BLaER1 treated with 17β-estradiol and CSF1 and Interleukin-3, amounts not matched to agents 10 nM and 100 nM (cell line): ENCODE measurements around the gene GRB14.

ENCODE experiments used
- H3K27ac ChIP-seq, 11 experiments: shearing (Covaris generic); formaldehyde crosslinking; 2 replicates each; pipeline ENCODE4 v1.8.1; 2022
- H3K27me3 ChIP-seq, 11 experiments: shearing (Covaris generic); formaldehyde crosslinking; 2 replicates each; pipeline ENCODE4 v1.8.1; 2022
- H3K36me3 ChIP-seq, 11 experiments: shearing (Covaris generic); formaldehyde crosslinking; 2 replicates each; pipeline ENCODE4 v1.8.1; 2022
- H3K4me1 ChIP-seq, 10 experiments: shearing (Covaris generic); formaldehyde crosslinking; 2 replicates each; pipeline ENCODE4 v1.8.1; 2022
- H3K4me2 ChIP-seq, 11 experiments: shearing (Covaris generic); formaldehyde crosslinking; 2 replicates each; pipeline ENCODE4 v1.8.1; 2022
- H3K4me3 ChIP-seq, 10 experiments: shearing (Covaris generic); formaldehyde crosslinking; 2 replicates each; pipeline ENCODE4 v1.8.1; 2022
- H3K9ac ChIP-seq, 11 experiments: shearing (Covaris generic); formaldehyde crosslinking; 2 replicates each; pipeline ENCODE4 v1.8.1; 2022
- H3K9me3 ChIP-seq, 11 experiments: shearing (Covaris generic); formaldehyde crosslinking; replicated peaks in 1 of 11; 2 replicates each; pipeline ENCODE4 v1.8.1; 2022
- H4K20me1 ChIP-seq, 11 experiments: shearing (Covaris generic); formaldehyde crosslinking; 2 replicates each; pipeline ENCODE4 v1.8.1; 2022
- Cebpa-rat ChIP-seq, 11 experiments: shearing (Covaris generic); IDR thresholded peaks; 2 replicates each; pipeline ENCODE4 v1.8.1; 2022

Gene GRB14

GRCh38 chr2:164515030-164515429 is 106.3 kb downstream of the GRB14 start:
- Histone ChIP-seq H3K9me3 (peaks cover 48 to 57% (median 53%) of the 10 kb centered on the region in 11 experiments), H3K4me3 (peak overlapping the region in 3 of 10 experiments; percentile 8 to 28 (median 19); a peak in 2 of 20 replicates), H3K36me3 (peaks cover 0 to 5% (median 0%) of the 10 kb centered on the region in 11 experiments; a peak in 1 of 22 replicates), H3K4me1 (peaks cover 21 to 55% (median 52%) of the 10 kb centered on the region in 10 experiments), H3K27ac (peak overlapping the region in 3 of 11 experiments; percentile 3 to 49 (median 40); a peak in 4 of 22 replicates), H3K9ac (no peak overlapping the region), H3K4me2 (peak overlapping the region; percentile 32 to 93 (median 76); a peak in 20 of 22 replicates), H3K27me3 (no peaks in the 10 kb centered on the region), H4K20me1 (no peaks in the 10 kb centered on the region)
- TF ChIP-seq Cebpa-rat (IDR thresholded peaks at IDR 0.05), result no peak

- H3K4me2 ChIP-seq, result peak overlapping the region; percentile 32 to 93 (median 76)
- no peak for TF ChIP-seq Cebpa-rat (IDR thresholded peaks at IDR 0.05)
- peaks cover 21 to 55% (median 52%) of the 10 kb centered on the region in 10 experiments for H3K4me1 ChIP-seq
- no peaks in the 10 kb centered on the region for H4K20me1 ChIP-seq
- H3K9me3 ChIP-seq, result peaks cover 44 to 51% (median 48%) of the 10 kb centered on the region in 11 experiments
- H3K4me3 ChIP-seq, result peak overlapping the region in 6 of 10 experiments; percentile 8 to 28 (median 20); a peak in 7 of 20 replicates
- peak overlapping the region in 3 of 11 experiments; percentile 3 to 49 (median 40); a peak in 5 of 22 replicates for H3K27ac ChIP-seq
- H3K27me3 ChIP-seq, result no peaks in the 10 kb centered on the region
- 0 out of 22 replicates have a peak overlapping the region, but pooled peaks of 2 of the 11 experiments have one; percentile 9 to 13 for H3K9ac ChIP-seq
- H3K36me3 ChIP-seq, result peaks cover 0 to 5% (median 0%) of the 10 kb centered on the region in 11 experiments; a peak in 1 of 22 replicates
Measured at GRCh38 chr2:164514491-164514890, 106.8 kb downstream of the GRB14 start.

- peaks cover 21 to 55% (median 52%) of the 10 kb centered on the region in 10 experiments for H3K4me1 ChIP-seq
- no peak overlapping the region for H3K9ac ChIP-seq
- H3K27me3 ChIP-seq, result no peaks in the 10 kb centered on the region
- H3K27ac ChIP-seq, result no peak overlapping the region
- peaks cover 31 to 35% (median 32%) of the 10 kb centered on the region in 11 experiments for H3K9me3 ChIP-seq
- H3K36me3 ChIP-seq, result peaks cover 0 to 5% (median 0%) of the 10 kb centered on the region in 11 experiments; a peak in 1 of 22 replicates
- TF ChIP-seq Cebpa-rat (IDR thresholded peaks at IDR 0.05), result no peak
- no peak overlapping the region for H3K4me3 ChIP-seq
- H3K4me2 ChIP-seq, result peak overlapping the region in 10 of 11 experiments; percentile 17 to 93 (median 80); a peak in 19 of 22 replicates
- H4K20me1 ChIP-seq, result no peaks in the 10 kb centered on the region
Measured at GRCh38 chr2:164512871-164513270, 108.4 kb downstream of the GRB14 start.

- H3K27ac ChIP-seq, result no peak overlapping the region
- H3K4me1 ChIP-seq, result peaks cover 21 to 55% (median 52%) of the 10 kb centered on the region in 10 experiments
- no peak for TF ChIP-seq Cebpa-rat (IDR thresholded peaks at IDR 0.05)
Measured at GRCh38 chr2:164511738-164512137, 109.5 kb downstream of the GRB14 start.

GRCh38 chr2:164510895-164511294 is 110.4 kb downstream of the GRB14 start:
- Histone ChIP-seq H3K4me3 (no peak overlapping the region), H3K36me3 (no peaks in the 10 kb centered on the region), H4K20me1 (no peaks in the 10 kb centered on the region), H3K4me1 (peaks cover 21 to 57% (median 54%) of the 10 kb centered on the region in 10 experiments), H3K9me3 (peaks cover 11 to 15% (median 13%) of the 10 kb centered on the region in 11 experiments), H3K9ac (no peak overlapping the region), H3K27ac (no peak overlapping the region), H3K4me2 (peak overlapping the region; percentile 13 to 93 (median 76); a peak in 18 of 22 replicates), H3K27me3 (no peaks in the 10 kb centered on the region)
- TF ChIP-seq Cebpa-rat (IDR thresholded peaks at IDR 0.05), result no peak

More at GRCh38 chr2:164511738-164512137, 109.5 kb downstream of the GRB14 start:
- no peaks in the 10 kb centered on the region for H4K20me1 ChIP-seq
- H3K4me3 ChIP-seq, result no peak overlapping the region
- H3K36me3 ChIP-seq, result peaks cover 0 to 2% (median 0%) of the 10 kb centered on the region in 11 experiments; a peak in 1 of 22 replicates
- H3K4me2 ChIP-seq, result peak overlapping the region in 9 of 11 experiments; percentile 16 to 93 (median 85); a peak in 16 of 22 replicates
- H3K9ac ChIP-seq, result no peak overlapping the region
- H3K27me3 ChIP-seq, result no peaks in the 10 kb centered on the region
- H3K9me3 ChIP-seq, result peaks cover 19 to 24% (median 21%) of the 10 kb centered on the region in 11 experiments

GRCh38 chr2:164509137-164509877 is 112.0 kb downstream of the GRB14 start:
- H3K27me3 ChIP-seq, result no peaks in the 10 kb centered on the region
- no peak for TF ChIP-seq Cebpa-rat (IDR thresholded peaks at IDR 0.05)
- no peaks in the 10 kb centered on the region for H3K9me3 ChIP-seq
- no peak overlapping the region for H3K27ac ChIP-seq
- no peak overlapping the region for H3K9ac ChIP-seq
- no peaks in the 10 kb centered on the region for H3K36me3 ChIP-seq
- no peaks in the 10 kb centered on the region for H4K20me1 ChIP-seq
- no peak overlapping the region for H3K4me3 ChIP-seq
- H3K4me1 ChIP-seq, result peaks cover 16 to 48% (median 44%) of the 10 kb centered on the region in 10 experiments
- H3K4me2 ChIP-seq, result no peak overlapping the region

GRCh38 chr2:164504253-164504652 is 117.0 kb downstream of the GRB14 start:
- peaks cover 0 to 6% (median 2%) of the 10 kb centered on the region in 10 experiments; a peak in 6 of 20 replicates for H3K4me1 ChIP-seq
- no peak overlapping the region for H3K4me3 ChIP-seq
- no peak for TF ChIP-seq Cebpa-rat (IDR thresholded peaks at IDR 0.05)
- no peaks in the 10 kb centered on the region for H3K27me3 ChIP-seq
- no peak overlapping the region for H3K27ac ChIP-seq
- no peaks in the 10 kb centered on the region for H3K9me3 ChIP-seq
- no peaks in the 10 kb centered on the region for H4K20me1 ChIP-seq
- no peak overlapping the region for H3K9ac ChIP-seq
- no peak overlapping the region for H3K4me2 ChIP-seq
- no peaks in the 10 kb centered on the region for H3K36me3 ChIP-seq

GRCh38 chr2:164498836-164499235 is 122.4 kb downstream of the GRB14 start:
- Histone ChIP-seq H4K20me1 (no peaks in the 10 kb centered on the region), H3K36me3 (no peaks in the 10 kb centered on the region)
- no peak for TF ChIP-seq Cebpa-rat (IDR thresholded peaks at IDR 0.05)

GRCh38 chr2:164496881-164497280 is 124.4 kb downstream of the GRB14 start:
- no peaks in the 10 kb centered on the region for H4K20me1 ChIP-seq
- H3K4me2 ChIP-seq, result no peak overlapping the region
- H3K27ac ChIP-seq, result no peak overlapping the region
- H3K9me3 ChIP-seq, result no peaks in the 10 kb centered on the region
- H3K4me3 ChIP-seq, result no peak overlapping the region
- H3K9ac ChIP-seq, result no peak overlapping the region
- no peaks in the 10 kb centered on the region for H3K36me3 ChIP-seq
- no peaks in the 10 kb centered on the region for H3K4me1 ChIP-seq
- TF ChIP-seq Cebpa-rat (IDR thresholded peaks at IDR 0.05), result no peak
- no peaks in the 10 kb centered on the region for H3K27me3 ChIP-seq

More at GRCh38 chr2:164498836-164499235, 122.4 kb downstream of the GRB14 start:
- H3K27ac ChIP-seq, result no peak overlapping the region
- H3K4me1 ChIP-seq, result no peaks in the 10 kb centered on the region
- H3K4me2 ChIP-seq, result no peak overlapping the region
- no peak overlapping the region for H3K9ac ChIP-seq
- no peak overlapping the region for H3K4me3 ChIP-seq
- H3K27me3 ChIP-seq, result no peaks in the 10 kb centered on the region
- no peaks in the 10 kb centered on the region for H3K9me3 ChIP-seq
